HG02798 (cell line): Measurements from ENCODE around the gene ADAMTS13.

ENCODE experiments used
- ATAC-seq: cut with Tn5 transposase; IDR thresholded peaks from one replicate; pipeline ENCODE4 v1.9.1; 2021; ENCODE audit warnings: mild to moderate bottlenecking; ENCODE audit not compliant: unreplicated experiment, poor library complexity

Gene ADAMTS13

DNA sequence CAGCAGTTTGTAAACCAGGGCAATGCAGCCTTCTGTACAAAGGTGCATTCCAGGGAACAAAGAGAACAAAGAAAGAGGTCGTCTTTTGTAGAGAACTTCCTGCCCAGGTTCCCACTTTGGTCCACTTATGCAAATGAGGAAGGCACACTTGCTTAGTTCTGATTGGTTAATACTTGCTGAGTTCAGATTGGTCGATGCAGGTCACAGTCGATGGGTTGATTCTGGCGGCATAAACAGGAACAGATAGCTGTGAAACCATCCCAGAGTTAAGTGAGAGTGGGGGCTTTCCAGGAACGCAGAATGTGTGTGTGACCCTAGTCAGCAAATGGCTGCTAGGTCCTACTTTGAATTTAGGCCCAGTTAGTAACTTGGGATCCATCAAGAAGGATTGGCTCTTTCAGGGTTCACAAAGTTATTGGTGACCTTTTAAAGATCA lies 1.8 kb upstream of the ADAMTS13 start:
- ATAC-seq, result no peak

DNA sequence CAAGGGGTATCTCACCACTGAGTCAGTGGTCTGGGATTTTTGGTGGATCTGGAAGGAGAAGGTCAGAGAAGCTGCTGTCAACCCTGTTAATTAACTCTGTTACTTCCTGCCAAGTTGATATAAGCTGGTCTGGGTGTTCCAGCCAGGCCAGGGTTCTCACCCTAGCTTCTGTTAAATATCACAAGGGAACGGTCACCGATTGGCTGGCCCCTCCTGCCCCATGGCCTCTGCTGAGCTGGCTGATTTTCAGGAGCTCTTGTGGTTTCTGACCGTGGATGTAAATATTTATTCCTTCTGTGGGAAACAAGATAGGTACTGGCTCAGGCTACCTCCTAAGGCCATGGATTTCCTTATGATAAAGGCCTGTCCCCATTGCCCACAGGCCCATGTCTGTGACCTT lies 1.0 kb downstream of the ADAMTS13 start:
- no peak for ATAC-seq

DNA sequence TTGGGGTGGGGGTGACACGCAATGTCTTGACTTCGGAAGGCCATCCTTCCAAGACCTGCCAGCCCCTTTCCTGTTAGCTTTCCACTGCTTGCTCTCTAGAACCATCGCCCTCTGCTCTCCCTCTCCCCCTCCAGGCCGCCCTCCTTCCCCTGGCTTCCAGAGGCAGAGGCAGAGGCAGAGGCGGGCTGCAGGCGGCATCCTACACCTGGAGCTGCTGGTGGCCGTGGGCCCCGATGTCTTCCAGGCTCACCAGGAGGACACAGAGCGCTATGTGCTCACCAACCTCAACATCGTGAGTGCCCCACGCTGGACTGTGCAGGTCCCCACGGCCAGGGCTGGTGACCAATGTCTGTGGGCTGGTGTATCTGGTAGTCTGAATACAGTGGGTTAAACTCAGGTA lies 2.0 kb downstream of the ADAMTS13 start:
- ATAC-seq, result no peak

DNA sequence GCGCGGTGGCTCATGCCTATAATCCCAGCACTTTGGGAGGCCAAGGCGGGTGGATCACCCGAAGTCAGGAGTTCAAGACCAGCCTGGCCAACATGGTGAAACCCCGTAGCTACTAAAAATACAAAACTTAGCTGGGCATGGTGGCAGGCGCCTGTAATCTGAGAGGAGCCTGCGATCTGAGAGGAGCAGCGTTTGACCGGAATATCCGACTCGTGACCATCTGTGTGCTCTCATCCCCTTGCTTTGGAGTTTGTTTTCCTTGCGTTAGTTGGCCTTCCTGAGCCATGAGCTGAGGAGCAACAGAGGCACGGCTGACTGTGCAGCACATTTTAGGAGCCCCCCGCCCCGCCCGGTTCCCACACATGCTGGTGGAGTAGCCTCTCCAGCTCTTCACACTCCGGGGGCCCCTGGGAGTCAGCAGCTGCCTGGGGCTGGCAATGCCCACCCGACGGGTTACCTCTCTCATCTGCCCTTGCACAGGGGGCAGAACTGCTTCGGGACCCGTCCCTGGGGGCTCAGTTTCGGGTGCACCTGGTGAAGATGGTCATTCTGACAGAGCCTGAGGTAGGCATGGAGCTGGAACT lies 3.0 kb downstream of the ADAMTS13 start:
- no peak for ATAC-seq

DNA sequence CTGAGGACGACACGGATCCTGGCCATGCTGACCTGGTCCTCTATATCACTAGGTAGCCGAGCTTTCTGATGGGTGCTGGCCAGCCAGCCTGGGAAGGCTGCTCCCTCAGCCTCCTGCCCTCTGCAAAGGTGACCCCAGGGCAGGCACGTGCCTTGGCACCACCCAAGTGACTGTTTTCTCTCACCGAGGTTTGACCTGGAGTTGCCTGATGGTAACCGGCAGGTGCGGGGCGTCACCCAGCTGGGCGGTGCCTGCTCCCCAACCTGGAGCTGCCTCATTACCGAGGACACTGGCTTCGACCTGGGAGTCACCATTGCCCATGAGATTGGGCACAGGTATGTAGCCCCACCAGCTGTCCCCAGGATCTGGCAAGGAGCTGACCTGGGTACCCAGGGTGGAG lies 3.8 kb downstream of the ADAMTS13 start:
- ATAC-seq, result no peak

DNA sequence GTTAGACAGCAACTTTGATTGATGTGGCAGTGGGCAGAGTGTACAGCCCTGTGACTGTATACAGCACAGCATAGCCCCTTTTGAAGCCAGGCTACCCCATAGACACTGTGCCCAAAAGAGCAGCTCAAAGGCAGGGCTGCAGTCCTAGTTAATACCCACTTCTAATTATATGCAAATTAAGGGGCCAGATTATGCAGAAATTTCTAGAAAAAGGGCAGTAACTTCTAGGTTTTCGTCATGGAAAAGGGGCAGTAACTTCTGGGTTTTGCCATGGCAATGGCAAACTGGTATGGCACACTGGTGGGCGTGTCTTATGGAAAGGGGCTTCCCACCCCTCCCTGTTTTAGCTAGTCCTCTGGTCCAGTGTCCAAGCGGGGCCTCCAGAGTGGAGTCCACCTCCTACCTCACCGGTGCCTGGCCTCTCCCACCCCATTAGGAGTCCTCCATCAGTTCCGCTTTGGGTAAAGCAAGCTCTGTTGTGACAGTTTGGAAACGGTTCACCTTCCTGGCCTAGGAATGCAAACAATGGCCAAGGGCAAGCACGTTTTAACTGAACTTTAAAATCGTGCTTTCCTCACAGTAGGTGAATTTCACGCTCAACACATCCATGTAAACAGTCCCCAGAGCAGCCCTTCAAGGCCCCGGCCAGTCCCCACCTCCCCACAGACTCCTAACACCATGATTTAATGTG lies 5.6 kb downstream of the ADAMTS13 start:
- no peak for ATAC-seq

DNA sequence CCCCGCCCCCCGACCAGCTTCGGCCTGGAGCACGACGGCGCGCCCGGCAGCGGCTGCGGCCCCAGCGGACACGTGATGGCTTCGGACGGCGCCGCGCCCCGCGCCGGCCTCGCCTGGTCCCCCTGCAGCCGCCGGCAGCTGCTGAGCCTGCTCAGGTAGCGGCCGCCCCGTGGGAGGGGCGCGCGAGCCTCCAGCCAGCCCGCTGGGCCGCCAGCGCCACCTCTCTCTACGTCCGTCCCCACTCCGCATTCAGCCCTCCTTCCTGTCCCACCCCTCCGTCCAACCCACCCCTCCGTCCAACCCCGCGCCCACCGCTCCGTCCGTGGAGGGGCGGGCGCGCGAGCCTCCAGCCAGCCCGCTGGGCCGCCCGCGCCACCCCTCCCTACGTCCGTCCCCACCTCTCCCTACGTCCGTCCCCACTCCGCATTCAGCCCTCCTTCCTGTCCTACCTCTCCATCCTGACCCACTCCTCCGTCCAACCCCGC lies 6.5 kb downstream of the ADAMTS13 start:
- ATAC-seq, result no peak

DNA sequence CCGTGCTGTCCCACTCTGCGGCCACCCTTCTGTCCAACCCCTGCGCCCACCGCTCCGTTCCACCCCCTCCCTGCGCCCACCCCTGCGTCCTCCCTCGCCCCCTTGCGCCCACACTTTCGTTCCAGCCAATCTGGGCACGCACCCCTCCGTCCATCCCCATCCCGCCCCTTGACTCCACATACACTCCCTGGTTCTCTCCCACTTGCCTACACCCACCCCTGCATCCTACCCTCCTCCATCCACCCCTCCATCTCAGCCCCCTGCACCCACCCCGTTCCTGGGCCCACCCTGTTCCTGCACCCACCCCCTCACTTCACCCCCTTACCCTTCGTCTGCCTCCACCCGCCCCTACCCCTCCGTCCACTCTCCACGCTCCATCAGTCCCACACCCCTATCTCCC lies 7.0 kb downstream of the ADAMTS13 start:
- no peak for ATAC-seq

DNA sequence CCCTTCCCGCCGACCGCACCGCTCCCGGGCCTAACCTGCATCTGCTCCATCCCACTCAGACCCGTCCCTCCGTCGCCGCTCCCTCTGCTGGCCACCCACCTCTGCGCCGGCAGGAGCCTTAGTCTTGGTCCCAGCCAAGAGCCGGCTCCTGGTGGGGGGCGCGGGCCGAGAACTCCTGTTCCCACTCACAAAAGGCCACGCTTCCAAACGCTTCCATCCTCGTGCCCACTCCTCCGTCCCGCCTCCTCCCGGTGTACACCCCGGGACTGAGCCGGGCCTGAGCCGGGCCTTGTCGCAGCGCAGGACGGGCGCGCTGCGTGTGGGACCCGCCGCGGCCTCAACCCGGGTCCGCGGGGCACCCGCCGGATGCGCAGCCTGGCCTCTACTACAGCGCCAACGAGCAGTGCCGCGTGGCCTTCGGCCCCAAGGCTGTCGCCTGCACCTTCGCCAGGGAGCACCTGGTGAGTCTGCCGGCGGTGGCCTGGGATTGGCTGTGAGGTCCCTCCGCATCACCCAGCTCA lies 7.5 kb downstream of the ADAMTS13 start:
- no peak for ATAC-seq

DNA sequence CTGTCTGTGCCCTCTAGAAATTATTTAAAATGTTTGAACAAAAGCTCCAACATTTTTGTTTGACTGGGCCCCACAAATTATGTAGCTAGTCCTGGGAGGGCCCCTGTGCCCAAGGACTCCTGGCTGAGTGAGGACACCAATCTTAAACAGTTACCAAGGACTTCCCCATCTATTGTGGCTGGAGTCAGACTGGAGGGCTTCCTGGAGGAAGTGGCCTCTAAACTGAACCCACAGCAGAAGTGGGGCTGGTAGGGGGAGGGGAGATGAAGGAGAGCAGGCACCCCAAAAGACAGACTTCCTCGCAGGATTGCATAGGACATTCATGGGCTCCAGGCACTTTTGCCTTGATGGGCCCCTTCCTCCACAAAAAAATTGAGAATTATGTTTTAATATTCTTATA lies 8.1 kb downstream of the ADAMTS13 start:
- no peak for ATAC-seq

DNA sequence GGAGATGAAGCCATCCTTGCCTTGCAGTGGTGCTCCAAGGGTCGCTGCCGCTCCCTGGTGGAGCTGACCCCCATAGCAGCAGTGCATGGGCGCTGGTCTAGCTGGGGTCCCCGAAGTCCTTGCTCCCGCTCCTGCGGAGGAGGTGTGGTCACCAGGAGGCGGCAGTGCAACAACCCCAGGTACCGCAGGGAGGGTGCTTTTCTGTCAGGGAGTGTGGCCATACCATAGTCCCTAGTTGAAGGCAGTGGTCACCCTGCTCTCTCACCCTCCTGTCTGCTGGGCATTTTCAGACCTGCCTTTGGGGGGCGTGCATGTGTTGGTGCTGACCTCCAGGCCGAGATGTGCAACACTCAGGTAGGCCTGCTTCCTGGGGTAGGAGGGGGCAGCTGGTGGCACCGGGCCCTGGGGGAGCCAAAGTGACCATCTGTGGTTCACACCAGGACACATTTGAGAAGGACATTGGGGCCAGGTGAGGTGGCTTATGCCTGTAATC lies 11.2 kb downstream of the ADAMTS13 start:
- no peak for ATAC-seq

DNA sequence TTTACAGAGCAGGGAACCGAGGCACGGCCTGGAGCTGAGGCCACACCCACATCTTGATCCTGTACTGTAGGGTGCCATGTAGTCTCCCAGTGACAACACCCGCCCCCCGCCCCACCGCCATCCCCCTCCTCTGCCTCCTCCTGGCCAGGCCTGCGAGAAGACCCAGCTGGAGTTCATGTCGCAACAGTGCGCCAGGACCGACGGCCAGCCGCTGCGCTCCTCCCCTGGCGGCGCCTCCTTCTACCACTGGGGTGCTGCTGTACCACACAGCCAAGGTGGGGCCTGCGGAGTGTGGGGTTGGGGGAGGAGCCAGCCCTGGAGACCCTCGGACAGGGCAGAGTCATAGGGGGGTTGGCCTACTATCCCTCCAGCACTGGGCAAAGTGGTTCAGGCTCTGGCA lies 14.5 kb downstream of the ADAMTS13 start:
- no peak for ATAC-seq

DNA sequence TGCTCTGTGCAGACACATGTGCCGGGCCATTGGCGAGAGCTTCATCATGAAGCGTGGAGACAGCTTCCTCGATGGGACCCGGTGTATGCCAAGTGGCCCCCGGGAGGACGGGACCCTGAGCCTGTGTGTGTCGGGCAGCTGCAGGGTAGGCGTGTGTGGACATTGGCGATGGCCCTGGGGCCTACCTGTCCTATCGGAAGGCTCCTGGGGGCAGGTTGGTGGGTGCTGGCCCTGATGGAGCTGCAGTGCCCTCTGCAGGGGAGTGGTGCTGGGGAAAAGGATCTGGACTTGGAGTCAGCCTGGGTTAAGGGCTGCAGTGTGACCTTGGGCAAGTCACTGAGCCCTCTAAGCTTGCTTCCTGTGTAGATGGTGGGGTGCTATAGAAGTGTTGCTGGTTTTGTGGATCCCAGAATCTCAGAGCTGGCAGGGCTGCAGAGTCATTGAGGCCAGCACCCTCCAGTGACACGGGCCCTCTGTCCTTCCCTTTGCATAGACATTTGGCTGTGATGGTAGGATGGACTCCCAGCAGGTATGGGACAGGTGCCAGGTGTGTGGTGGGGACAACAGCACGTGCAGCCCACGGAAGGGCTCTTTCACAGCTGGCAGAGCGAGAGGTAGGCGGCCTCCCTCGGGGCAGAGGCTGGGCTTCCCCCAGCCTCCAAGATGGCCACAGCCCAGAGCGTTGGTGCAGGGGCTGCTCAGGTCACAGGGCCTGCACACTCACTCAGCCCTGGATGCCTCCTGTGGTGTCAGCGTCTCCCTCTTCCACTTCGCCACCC lies 15.8 kb downstream of the ADAMTS13 start:
- ATAC-seq, result no peak

DNA sequence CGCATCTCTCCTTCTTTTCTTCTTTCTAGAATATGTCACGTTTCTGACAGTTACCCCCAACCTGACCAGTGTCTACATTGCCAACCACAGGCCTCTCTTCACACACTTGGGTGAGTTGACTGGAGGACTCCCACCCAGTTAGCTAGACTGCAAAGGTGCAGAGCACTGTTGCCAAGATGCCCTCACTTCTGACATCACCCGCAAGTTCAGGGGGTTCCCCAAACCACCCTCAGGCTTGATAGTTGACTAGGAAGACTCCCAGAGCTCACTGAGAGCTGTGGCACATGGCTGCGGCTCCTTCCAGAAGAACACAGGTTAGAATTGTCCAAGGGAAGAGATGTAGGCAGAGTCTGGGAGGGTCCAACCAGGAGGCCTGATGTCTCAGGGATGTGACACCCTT lies 17.2 kb downstream of the ADAMTS13 start:
- no peak for ATAC-seq

DNA sequence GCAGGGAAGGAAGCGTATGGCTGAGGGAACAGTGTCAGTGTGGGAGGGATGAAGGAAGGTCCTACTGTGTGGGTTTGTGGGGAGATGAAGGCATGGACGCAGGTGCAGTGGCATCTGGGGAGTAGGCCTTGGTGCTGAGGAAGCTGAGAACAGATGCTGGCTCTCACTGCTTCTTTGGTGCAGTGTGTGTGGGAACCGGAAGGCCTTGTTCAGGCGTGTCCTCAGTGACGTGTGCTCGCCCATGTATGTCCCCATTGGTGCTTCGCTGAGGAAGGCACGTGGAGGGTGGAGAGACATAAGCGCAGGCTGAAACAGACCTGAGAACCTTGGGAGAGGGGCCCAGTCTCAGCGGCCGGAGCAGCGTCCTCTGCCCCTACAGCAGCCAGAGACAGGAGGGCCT lies 18.7 kb downstream of the ADAMTS13 start:
- ATAC-seq, result peak; percentile 30

DNA sequence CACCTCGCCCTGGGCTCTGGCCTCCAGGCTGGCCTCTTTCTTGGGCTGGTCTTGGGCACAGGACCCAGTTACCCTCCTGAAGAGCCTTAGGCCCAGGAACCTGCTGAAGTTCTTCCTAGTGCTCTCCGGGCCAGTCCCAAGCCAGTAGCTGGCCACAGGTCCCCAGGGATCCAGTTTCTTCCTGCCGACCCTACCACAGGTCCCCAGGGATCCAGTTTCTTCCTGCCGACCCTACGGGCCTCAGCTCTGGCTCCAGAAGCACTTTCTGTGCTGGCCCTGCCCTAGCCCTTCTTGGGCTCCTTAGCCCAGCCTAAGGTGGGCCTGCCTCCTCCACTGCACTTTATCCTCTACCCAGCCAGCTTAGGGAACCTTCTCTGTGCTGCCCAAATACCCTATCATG lies 19.4 kb downstream of the ADAMTS13 start:
- ATAC-seq, result no peak

DNA sequence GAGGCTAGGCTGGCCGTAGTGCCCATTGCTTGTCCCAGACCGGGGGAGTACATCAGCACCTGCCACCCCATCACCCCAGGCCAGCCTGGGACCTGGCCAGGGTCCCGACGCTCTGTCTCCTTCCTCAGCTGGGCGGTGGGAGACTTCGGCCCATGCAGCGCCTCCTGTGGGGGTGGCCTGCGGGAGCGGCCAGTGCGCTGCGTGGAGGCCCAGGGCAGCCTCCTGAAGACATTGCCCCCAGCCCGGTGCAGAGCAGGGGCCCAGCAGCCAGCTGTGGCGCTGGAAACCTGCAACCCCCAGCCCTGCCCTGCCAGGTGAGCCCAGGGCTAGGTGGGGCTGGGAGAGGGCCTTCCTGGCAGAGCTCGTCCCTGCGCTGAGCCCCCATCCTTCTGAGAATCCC lies 21.1 kb downstream of the ADAMTS13 start:
- no peak for ATAC-seq

DNA sequence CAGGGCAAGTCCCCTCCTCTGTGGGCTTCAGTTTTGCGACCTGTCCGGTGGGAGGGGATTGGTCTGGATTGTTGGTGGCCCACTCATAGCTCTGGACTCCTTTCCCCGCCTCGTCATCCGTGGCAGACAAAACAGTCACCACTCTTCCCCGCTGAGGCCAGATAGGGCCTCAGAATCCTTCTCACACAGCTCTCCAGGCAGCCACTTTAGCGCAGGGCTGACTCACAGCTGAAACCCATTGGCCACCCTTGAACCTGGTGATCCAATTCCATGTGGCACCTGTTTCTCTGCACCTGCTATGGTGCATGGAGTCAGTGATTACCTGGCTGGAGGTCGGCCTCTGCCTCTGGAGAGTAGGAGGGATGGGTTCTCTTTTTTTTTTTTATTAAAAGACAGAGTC lies 21.8 kb downstream of the ADAMTS13 start:
- no peak for ATAC-seq

DNA sequence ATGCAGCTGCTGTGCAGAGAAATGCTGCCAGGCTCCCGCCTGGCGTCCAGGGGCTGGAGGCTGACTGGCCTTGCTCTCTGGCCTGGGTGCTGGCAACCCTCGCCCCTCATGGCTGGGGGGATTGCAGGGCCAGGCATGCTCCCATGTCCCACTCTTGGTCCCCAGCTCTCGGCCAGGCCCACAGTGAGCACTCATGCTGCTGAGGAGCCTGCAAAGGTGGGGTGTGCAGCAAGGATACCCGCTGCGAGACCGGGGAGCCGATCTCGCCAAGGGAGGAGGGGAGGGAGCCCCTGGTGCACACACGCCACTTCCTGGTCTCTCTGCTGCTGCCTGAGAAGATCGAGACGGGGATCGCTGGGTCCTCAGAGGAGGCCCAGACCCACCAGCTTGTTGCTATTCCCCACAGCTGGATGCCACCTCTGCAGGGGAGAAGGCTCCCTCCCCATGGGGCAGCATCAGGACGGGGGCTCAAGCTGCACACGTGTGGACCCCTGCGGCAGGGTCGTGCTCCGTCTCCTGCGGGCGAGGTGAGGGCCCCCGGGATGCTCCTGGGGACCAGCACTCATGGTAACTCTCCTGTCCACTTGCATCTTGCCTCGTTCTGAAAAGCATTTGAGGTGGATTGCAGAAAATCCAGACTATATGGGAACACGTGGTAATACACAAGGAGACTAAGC lies 23.3 kb downstream of the ADAMTS13 start:
- ATAC-seq, result no peak

DNA sequence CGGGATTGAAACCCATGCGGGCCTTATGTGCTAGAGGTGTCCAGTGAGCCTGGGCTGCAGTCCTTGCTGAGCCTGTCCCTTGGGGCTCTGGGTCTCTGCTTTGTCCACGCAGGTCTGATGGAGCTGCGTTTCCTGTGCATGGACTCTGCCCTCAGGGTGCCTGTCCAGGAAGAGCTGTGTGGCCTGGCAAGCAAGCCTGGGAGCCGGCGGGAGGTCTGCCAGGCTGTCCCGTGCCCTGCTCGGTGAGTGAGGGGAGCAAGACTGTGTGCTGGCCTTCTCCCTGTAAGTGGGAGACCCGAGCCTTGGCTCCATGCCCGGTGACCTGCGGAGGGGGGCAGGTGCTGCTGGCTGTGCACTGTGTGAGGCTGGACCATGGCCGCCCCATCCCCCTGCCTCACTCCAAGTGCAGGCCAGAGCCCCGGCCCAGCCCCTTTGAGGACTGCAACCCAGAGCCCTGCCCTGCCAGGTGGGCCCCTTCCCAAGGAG lies 26.4 kb downstream of the ADAMTS13 start:
- ATAC-seq, result no peak
